Stomach smooth muscle (tissue), 2 donors: ENCODE results near the gene IL10RB.
"Not testable (repeated sequence)": the region's sequence is repeated elsewhere in the genome, so short reads cannot be mapped to it uniquely, and the experiment has no call there.

Experiments
- H3K27ac ChIP-seq: one replicate; pipeline ENCODE4 v1.7.0; 2013; ENCODE audit warnings: mild to moderate bottlenecking, low read length, inconsistent platforms
- H3K27me3 ChIP-seq, 2 donors: one replicate each; pipeline ENCODE4 v1.7.0; 2013; ENCODE audit warnings: low read length in 2 of 2; ENCODE audit not compliant: insufficient read depth in 2 of 2, control insufficient read depth in 1 of 2
- H3K36me3 ChIP-seq, 2 donors: one replicate each; pipeline ENCODE4 v1.7.0; 2013; ENCODE audit warnings: low read length in 2 of 2; ENCODE audit not compliant: control insufficient read depth in 2 of 2, insufficient read depth in 2 of 2
- H3K4me1 ChIP-seq: one replicate; pipeline ENCODE4 v1.7.0; 2013; ENCODE audit warnings: low read length; ENCODE audit not compliant: control insufficient read depth, insufficient read depth
- H3K4me3 ChIP-seq, 2 donors: one replicate each; pipeline ENCODE4 v1.7.0; 2013; ENCODE audit warnings: low read length in 2 of 2
- H3K9ac ChIP-seq, 2 donors: one replicate each; pipeline ENCODE4 v1.7.0; 2013; ENCODE audit warnings: low read length in 2 of 2, mild to moderate bottlenecking in 1 of 2
- H3K9me3 ChIP-seq, 2 donors: one replicate each; pipeline ENCODE4 v1.7.0; 2013; ENCODE audit warnings: low read length in 2 of 2; ENCODE audit not compliant: control insufficient read depth in 2 of 2
- donor health status: healthy.
- donor health status: Pancreatic carcinoma.

Gene IL10RB

GRCh38 chr21:33242846-33243245, 23.3 kb upstream of the IL10RB start:
- H3K36me3 ChIP-seq: peaks cover 14 to 22% of the 10 kb centered on the region in 2 donors
- H3K4me3 ChIP-seq, H3K27ac ChIP-seq, H3K27me3 ChIP-seq, H3K9me3 ChIP-seq, H3K9ac ChIP-seq, H3K4me1 ChIP-seq: not testable (repeated sequence)

DNA sequence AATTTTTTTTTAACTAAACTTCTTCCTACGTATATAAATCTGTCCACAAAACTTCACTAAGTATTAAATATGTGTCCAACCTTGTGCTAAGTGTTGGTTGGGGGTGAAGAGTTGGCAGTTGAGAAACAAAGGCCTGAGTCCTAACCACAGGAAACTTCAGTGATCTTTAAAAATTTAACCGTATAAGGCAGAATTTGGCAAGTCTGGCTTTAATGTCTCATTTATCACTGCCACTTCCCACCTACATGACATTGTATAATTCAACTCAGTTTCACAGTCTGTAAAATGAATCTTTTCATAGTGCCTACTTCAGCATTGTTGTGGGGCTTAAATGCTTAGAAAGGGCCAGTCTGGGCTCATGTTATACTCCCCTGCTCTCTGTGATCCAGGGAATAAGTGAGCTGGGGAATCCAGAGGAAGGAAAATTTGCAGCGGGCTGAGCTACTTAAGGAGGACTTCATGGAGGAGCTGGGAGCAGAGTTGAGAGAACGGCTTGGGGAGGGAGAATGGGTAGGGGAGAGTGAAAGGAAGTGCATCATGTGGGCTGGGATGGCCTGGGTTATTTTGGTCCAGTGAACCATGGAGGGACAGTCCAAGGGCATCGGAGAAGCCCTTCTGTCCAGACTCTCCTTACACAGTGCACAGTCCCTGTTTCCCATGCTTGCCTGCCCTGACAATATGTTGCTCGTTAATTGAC, 21.9 kb upstream of the IL10RB start:
- Histone ChIP-seq H3K36me3 (peaks cover 18 to 25% of the 10 kb centered on the region in 2 donors), H3K9me3 (no peaks in the 10 kb centered on the region), H3K4me3 (no peak overlapping the region), H3K9ac (no peak overlapping the region), H3K27me3 (no peaks in the 10 kb centered on the region), H3K27ac (no peak overlapping the region), H3K4me1 (no peaks in the 10 kb centered on the region)

GRCh38 chr21:33244779-33245105, 21.4 kb upstream of the IL10RB start:
- Histone ChIP-seq H3K4me3 (no peak overlapping the region), H3K27ac (no peak overlapping the region), H3K36me3 (peaks cover 18 to 30% of the 10 kb centered on the region in 2 donors), H3K9me3 (no peaks in the 10 kb centered on the region), H3K4me1 (no peaks in the 10 kb centered on the region), H3K27me3 (no peaks in the 10 kb centered on the region), H3K9ac (no peak overlapping the region)

DNA sequence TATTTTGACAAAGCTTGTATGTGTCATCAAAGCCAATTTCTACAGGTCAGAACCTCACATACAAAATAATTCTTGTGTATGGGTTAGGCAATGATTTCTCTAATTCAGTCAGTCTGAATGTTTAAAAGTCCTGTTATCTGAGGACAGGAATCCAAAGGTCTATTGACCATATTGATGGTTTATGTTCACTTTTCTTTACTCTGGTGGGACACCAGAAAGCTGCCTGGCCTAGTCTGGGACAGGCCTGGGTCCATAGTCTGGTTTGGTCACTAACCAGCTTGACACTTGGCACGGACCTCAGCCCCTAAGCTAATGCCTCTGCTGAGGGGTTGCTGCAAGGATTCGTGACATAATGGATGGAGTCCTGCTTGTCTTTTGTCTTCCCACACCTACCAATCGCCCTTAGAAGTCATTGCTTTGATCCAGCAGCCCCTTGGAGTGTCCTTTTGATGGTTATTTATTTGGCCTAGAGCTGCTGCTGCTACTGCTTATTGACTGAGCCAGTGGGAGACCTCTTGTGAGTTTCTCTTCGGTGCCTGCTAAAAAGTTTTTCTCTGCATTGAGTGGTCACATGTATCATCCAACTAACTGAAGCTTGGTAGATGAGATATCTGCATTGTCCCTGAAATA, 20.8 kb upstream of the IL10RB start:
- H3K9me3 ChIP-seq: no peaks in the 10 kb centered on the region
- no peaks in the 10 kb centered on the region for H3K27me3 ChIP-seq
- no peak overlapping the region for H3K9ac ChIP-seq
- no peak overlapping the region for H3K4me3 ChIP-seq
- H3K4me1 ChIP-seq: no peaks in the 10 kb centered on the region
- no peak overlapping the region for H3K27ac ChIP-seq
- H3K36me3 ChIP-seq: peaks cover 18 to 32% of the 10 kb centered on the region in 2 donors

DNA sequence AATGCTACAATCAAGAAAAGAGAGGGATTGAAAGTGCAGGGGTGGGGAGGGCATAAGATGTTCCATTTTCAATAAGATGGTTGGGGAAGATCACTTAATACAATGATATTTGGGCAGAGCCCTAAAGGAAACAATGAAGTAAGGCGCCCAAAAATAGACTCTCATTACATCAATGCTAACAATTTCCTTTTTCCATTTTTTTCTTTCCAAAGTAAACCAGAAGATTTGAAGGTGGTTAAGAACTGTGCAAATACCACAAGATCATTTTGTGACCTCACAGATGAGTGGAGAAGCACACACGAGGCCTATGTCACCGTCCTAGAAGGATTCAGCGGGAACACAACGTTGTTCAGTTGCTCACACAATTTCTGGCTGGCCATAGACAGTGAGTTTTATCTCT, 19.7 kb upstream of the IL10RB start:
- Histone ChIP-seq H3K4me3 (no peak overlapping the region), H3K27me3 (no peaks in the 10 kb centered on the region), H3K9ac (no peak overlapping the region), H3K36me3 (peaks cover 23 to 38% of the 10 kb centered on the region in 2 donors), H3K4me1 (no peaks in the 10 kb centered on the region), H3K27ac (no peak overlapping the region), H3K9me3 (no peaks in the 10 kb centered on the region)

GRCh38 chr21:33246963-33247362, 19.2 kb upstream of the IL10RB start:
- Histone ChIP-seq H3K36me3 (peaks cover 23 to 38% of the 10 kb centered on the region in 2 donors), H3K9me3 (no peaks in the 10 kb centered on the region), H3K4me1 (no peaks in the 10 kb centered on the region), H3K9ac (no peak overlapping the region), H3K27ac (no peak overlapping the region), H3K4me3 (no peak overlapping the region), H3K27me3 (no peaks in the 10 kb centered on the region)

GRCh38 chr21:33247599-33247998, 18.6 kb upstream of the IL10RB start:
- Histone ChIP-seq H3K27ac (no peak overlapping the region), H3K9ac (no peak overlapping the region), H3K36me3 (peaks cover 27 to 36% of the 10 kb centered on the region in 2 donors), H3K4me3 (no peak overlapping the region), H3K9me3 (no peaks in the 10 kb centered on the region), H3K27me3 (no peaks in the 10 kb centered on the region), H3K4me1 (no peaks in the 10 kb centered on the region)

- Histone ChIP-seq H3K27ac (no peak overlapping the region), H3K9ac (no peak overlapping the region), H3K4me3 (no peak overlapping the region), H3K4me1 (no peaks in the 10 kb centered on the region), H3K27me3 (no peaks in the 10 kb centered on the region), H3K36me3 (peaks cover 32 to 47% of the 10 kb centered on the region in 2 donors), H3K9me3 (no peaks in the 10 kb centered on the region)
These were observed 16.7 kb upstream of the IL10RB start for GRCh38 chr21:33249331-33250002.

DNA sequence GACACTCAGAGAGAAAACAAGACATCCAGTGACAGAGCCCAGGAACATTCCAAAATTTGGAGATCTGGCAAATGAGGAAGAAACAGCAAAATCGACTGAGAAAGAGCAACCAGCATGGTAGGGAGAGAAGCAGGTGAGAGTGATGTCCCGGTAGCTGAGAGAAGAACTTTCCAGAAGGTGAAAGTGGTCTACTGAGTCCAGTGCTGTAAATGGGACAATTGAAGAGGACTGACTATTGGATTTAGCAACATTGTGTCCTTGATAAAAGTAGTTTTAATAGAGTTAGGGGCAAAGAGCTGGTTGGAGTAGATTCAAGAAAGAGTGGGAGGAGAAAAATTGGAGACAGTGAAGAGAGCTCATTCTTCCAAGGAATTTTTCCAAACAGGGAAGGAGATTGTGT, 15.0 kb upstream of the IL10RB start:
- H3K9me3 ChIP-seq: no peaks in the 10 kb centered on the region
- H3K27me3 ChIP-seq: no peaks in the 10 kb centered on the region
- peaks cover 36 to 48% of the 10 kb centered on the region in 2 donors for H3K36me3 ChIP-seq
- H3K9ac ChIP-seq: no peak overlapping the region
- no peak overlapping the region for H3K4me3 ChIP-seq
- no peaks in the 10 kb centered on the region for H3K4me1 ChIP-seq
- no peak overlapping the region for H3K27ac ChIP-seq

GRCh38 chr21:33253382-33253781, 12.8 kb upstream of the IL10RB start:
- H3K9ac ChIP-seq, H3K27me3 ChIP-seq, H3K4me1 ChIP-seq, H3K27ac ChIP-seq, H3K4me3 ChIP-seq, H3K9me3 ChIP-seq: not testable (repeated sequence)
- H3K36me3 ChIP-seq: peaks cover 36 to 43% of the 10 kb centered on the region in 2 donors

GRCh38 chr21:33254766-33255165, 11.4 kb upstream of the IL10RB start:
- no peak overlapping the region for H3K9ac ChIP-seq
- H3K27ac ChIP-seq: no peak overlapping the region
- H3K9me3 ChIP-seq: peaks cover 0 to 3% of the 10 kb centered on the region in 2 donors
- no peak overlapping the region for H3K4me3 ChIP-seq
- no peaks in the 10 kb centered on the region for H3K27me3 ChIP-seq
- peaks cover 32 to 35% of the 10 kb centered on the region in 2 donors for H3K36me3 ChIP-seq
- H3K4me1 ChIP-seq: no peaks in the 10 kb centered on the region
